Fibroblast of the aortic adventitia (primary cell): Measurements from ENCODE around the gene S100A9. TPM values are rescaled to one million over a fixed set of nuclear protein-coding genes. Genes with fewer than 3 reads are reported as not detected.

Experiments
- DNase-seq: peaks from one replicate; pipeline ENCODE4 v3.0.0-alpha.2; 2010; ENCODE audit warnings: low read depth
- H3K4me3 ChIP-seq: 2 replicates; pipeline ENCODE4 v1.5.1; 2011; ENCODE audit warnings: low read depth, mild to moderate bottlenecking, control low read depth, low read length, moderate library complexity
- CTCF ChIP-seq: IDR thresholded peaks from 2 replicates; pipeline ENCODE4 v1.5.1; 2011; ENCODE audit warnings: mild to moderate bottlenecking, low read length, control low read depth, inconsistent platforms; ENCODE audit not compliant: insufficient read depth
- total RNA-seq: library from RNA; depleted of rRNA; stranded (reverse); fragments of >200 nt; gene quantifications from 2 replicates; pipeline ENCODE4 v1.2.3, GENCODE V29; 2012; ENCODE audit warnings: low replicate concordance

S100A9 gene
- total RNA-seq, 1 donor: not detected

DNA sequence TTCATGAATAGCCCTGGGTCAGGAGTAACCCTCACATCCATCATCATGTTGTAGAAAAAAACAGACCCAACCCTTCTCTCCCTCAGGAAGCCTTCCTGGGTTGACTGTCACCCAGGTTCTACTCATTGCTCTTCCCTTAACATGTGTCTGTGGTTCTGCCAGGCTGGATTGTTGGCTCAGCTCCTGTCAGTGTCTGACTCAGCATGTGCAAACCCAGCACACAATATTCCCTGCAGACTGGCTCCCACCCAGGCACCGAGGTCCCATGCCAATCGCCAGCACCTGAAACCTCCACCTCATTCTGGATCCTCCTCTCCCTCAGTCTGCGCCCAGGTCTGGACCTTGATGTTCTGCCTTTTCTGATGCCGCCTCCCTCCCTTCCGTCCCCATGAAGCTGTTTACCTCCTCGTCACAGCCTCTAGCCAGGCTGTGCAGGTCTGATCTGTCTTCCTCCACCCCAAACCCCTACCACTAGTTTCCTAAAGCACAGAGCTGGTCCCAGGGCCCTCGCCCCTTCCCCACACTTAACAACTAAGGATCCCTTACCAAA, 37.6 kb downstream of the S100A9 start:
- H3K4me3 ChIP-seq: no peak overlapping the region
- TF ChIP-seq CTCF: no peak
- peak; percentile 2 for DNase-seq

GRCh38 chr1:153395776-153396175, 38.1 kb downstream of the S100A9 start:
- no peak for DNase-seq
- TF ChIP-seq CTCF: no peak
- no peak overlapping the region for H3K4me3 ChIP-seq

DNA sequence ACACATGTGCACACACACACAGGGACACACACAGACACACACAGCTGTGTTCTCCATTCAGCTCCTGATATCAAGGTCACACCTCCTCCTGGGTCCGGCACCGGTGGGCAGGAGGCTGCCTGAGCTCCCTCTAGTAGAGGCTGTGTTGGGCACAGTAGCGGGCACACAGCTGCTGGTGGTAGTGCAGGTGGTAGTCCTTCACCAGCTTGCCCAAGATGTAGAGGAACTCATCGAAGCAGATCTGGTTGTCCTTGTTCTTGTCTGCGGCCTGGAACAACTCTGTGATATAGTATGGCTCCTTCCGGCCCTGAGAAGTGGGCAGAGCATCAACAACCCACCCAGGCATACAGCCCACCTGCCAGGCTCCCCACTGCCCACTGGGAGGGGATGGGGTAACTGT, 38.8 kb downstream of the S100A9 start:
- no peak for DNase-seq
- no peak overlapping the region for H3K4me3 ChIP-seq
- no peak for TF ChIP-seq CTCF

- DNase-seq: no peak
- TF ChIP-seq CTCF: no peak
Observed at GRCh38 chr1:153397051-153397923, 39.6 kb downstream of the S100A9 start.

DNA sequence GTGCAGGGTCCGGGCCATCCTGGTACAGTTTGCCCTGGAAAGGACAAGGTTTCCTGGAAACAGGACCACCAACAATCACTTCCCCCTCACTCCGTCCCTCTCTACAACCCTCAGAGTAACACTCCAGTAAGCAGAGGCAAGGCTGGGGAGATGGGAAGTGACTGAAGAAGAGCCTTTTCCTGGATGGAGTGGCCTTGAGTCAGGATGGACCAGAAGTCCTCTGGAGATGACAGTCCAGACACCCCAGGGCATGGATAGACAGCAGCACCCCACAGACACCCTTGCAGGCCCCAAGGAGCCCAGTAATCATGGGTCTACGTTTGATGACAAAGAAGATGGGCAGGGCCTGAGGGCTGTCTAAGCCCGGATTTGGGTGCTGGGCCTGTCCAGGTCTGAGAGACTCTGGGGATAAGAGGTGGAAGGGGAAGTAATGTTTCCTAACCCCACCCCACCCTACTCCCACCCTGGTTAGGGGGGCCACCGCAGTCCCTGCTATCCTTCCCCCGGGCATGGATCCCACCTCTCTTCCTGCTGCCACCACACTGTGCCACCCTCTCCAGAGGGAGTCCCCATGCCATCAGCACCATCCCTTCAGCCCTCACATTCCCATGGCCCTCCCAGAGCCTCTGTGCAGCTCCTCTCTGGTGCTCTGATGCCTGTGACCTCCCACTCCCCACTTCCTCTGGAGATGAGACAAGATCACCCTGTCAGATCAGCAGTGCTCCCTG, 40.4 kb downstream of the S100A9 start:
- H3K4me3 ChIP-seq: no peak overlapping the region
- TF ChIP-seq CTCF: no peak
- DNase-seq: no peak

More at GRCh38 chr1:153397051-153397923, 39.6 kb downstream of the S100A9 start:
- no peak overlapping the region for H3K4me3 ChIP-seq

DNA sequence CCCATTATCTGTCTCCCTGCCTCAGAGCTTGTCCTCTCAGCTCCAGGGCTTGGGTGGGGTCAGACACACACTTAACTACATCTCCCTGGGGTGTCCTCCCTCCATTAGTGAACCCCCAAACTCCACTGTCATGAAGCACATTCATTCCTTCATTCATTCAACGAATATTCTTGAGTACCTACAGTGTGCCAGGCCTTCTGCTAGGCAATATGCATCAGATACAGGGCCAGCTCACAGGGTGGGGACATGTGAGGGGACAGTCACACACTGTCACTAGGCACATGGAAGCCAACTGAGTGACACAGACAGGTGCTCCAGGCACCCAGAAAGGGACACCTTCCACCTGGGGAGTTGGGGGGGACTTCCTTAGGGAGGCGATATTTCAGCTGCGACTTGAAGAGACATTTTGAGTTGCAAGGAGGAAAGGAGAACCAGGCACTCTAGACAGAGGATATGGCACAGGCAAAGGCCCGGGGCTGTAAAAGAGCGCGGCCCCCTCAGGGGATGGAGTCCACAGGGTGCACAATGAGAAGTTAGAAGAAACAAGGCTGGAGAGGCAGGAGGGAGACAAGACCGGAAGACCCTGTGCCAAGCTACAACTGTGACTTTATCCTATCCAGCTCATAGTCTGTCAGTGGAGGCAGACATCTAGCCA, 41.9 kb downstream of the S100A9 start:
- no peak for DNase-seq
- no peak overlapping the region for H3K4me3 ChIP-seq
- no peak for TF ChIP-seq CTCF
